GM23338 (cell line): Measurements from ENCODE around the gene DOP1A. TPM values are rescaled to one million over a fixed set of nuclear protein-coding genes. Genes with fewer than 3 reads are reported as not detected.

Experiments used
- ATAC-seq: fragments of 200-7000 bp; cut with Tn5 transposase; 3 replicates; pipeline ENCODE4 v1.9.1; 2020
- DNase-seq: peaks from one replicate; pipeline ENCODE4 v3.0.0-alpha.2; 2015; ENCODE audit warnings: low spot score
- H2AFZ ChIP-seq: fragments of 200-600 bp; sonication (generic); 2 replicates; pipeline ENCODE4 v1.8.0; 2016; ENCODE audit warnings: antibody characterized with exemption, mild to moderate bottlenecking, moderate library complexity
- H3F3A ChIP-seq: fragments of 200-600 bp; sonication (generic); replicated peaks from 2 replicates; pipeline ENCODE4 v1.8.0; 2017; ENCODE audit warnings: antibody characterized with exemption, mixed run types, low read depth
- H3K27ac ChIP-seq: fragments of 200-600 bp; sonication (generic); 2 replicates; pipeline ENCODE4 v1.6.1; 2016; ENCODE audit warnings: low read depth
- H3K27me3 ChIP-seq: fragments of 200-600 bp; sonication (generic); 2 replicates; pipeline ENCODE4 v1.8.0; 2016; ENCODE audit warnings: mild to moderate bottlenecking, mixed run types, moderate library complexity; ENCODE audit not compliant: insufficient read depth
- H3K36me3 ChIP-seq: fragments of 200-600 bp; sonication (generic); 2 replicates; pipeline ENCODE4 v1.8.0; 2016; ENCODE audit warnings: mild to moderate bottlenecking; ENCODE audit not compliant: insufficient read depth
- H3K4me1 ChIP-seq: fragments of 200-600 bp; sonication (generic); 2 replicates; pipeline ENCODE4 v1.8.0; 2016; ENCODE audit warnings: mild to moderate bottlenecking, moderate library complexity; ENCODE audit not compliant: insufficient read depth
- H3K4me2 ChIP-seq: fragments of 200-600 bp; sonication (generic); 2 replicates; pipeline ENCODE4 v1.7.1; 2017; ENCODE audit warnings: mixed run types
- H3K4me3 ChIP-seq: fragments of 200-600 bp; sonication (generic); 2 replicates; pipeline ENCODE4 v1.6.1; 2016; ENCODE audit warnings: mixed run types
- H3K79me2 ChIP-seq: fragments of 200-600 bp; sonication (generic); replicated peaks from 2 replicates; pipeline ENCODE4 v1.8.0; 2017; ENCODE audit warnings: mild to moderate bottlenecking; ENCODE audit not compliant: insufficient read depth
- H3K9me2 ChIP-seq: fragments of 200-600 bp; sonication (generic); 2 replicates; pipeline ENCODE4 v1.8.0; 2017; ENCODE audit not compliant: insufficient read depth
- H4K20me1 ChIP-seq: fragments of 200-600 bp; sonication (generic); replicated peaks from 2 replicates; pipeline ENCODE4 v1.8.0; 2017; ENCODE audit warnings: mild to moderate bottlenecking; ENCODE audit not compliant: insufficient read depth
- H3K27ac Mint-ChIP-seq: 2 replicates; pipeline ENCODE4 v1.8.0; 2020; ENCODE audit warnings: inconsistent platforms, mild to moderate bottlenecking, moderate library complexity, mixed read lengths
- H3K27me3 Mint-ChIP-seq: 3 replicates; pipeline ENCODE4 v1.8.0; 2022; ENCODE audit warnings: low read depth, mild to moderate bottlenecking, moderate library complexity, mixed read lengths, inconsistent platforms; ENCODE audit not compliant: insufficient read depth, poor library complexity
- H3K36me3 Mint-ChIP-seq: 3 replicates; pipeline ENCODE4 v1.8.0; 2021; ENCODE audit warnings: low read depth, mild to moderate bottlenecking, inconsistent platforms, moderate library complexity, mixed read lengths
- H3K4me1 Mint-ChIP-seq: 3 replicates; pipeline ENCODE4 v1.8.0; 2020; ENCODE audit warnings: mild to moderate bottlenecking, inconsistent platforms, mixed read lengths
- H3K4me3 Mint-ChIP-seq: 3 replicates; pipeline ENCODE4 v1.8.0; 2021; ENCODE audit warnings: moderate library complexity, mild to moderate bottlenecking, inconsistent platforms, mixed read lengths
- H3K9me3 Mint-ChIP-seq: 3 replicates; pipeline ENCODE4 v1.8.0; 2020; ENCODE audit warnings: moderate library complexity, mild to moderate bottlenecking, inconsistent platforms, mixed read lengths
- CREB1 ChIP-seq: fragments of 250-450 bp; sonication (Bioruptor Pico); IDR thresholded peaks from 2 replicates; pipeline ENCODE4 v1.5.0; 2020; ENCODE audit warnings: low read depth, mild to moderate bottlenecking, moderate library complexity
- ETS1 ChIP-seq: IDR thresholded peaks from 2 replicates; pipeline ENCODE4 v1.6.1; 2016; ENCODE audit warnings: antibody characterized with exemption
- EZH2 ChIP-seq: fragments of 200-600 bp; sonication (generic); IDR thresholded peaks from one replicate; pipeline ENCODE4 v1.8.0; 2017; ENCODE audit warnings: antibody characterized with exemption, mild to moderate bottlenecking, low read depth; ENCODE audit not compliant: unreplicated experiment
- EZH2phosphoT487 ChIP-seq: fragments of 200-600 bp; sonication (generic); IDR thresholded peaks from one replicate; pipeline ENCODE4 v1.8.1; 2018; ENCODE audit warnings: antibody characterized with exemption; ENCODE audit not compliant: unreplicated experiment
- NANOG ChIP-seq: IDR thresholded peaks from 2 replicates; pipeline ENCODE4 v1.6.1; 2016; ENCODE audit warnings: antibody characterized with exemption, borderline replicate concordance
- POLR2AphosphoS5 ChIP-seq: IDR thresholded peaks from 2 replicates; pipeline ENCODE4 v1.6.1; 2016; ENCODE audit warnings: antibody characterized with exemption, low read depth
- REST ChIP-seq: IDR thresholded peaks from one replicate; pipeline ENCODE4 v1.6.1; 2018; ENCODE audit warnings: antibody characterized with exemption; ENCODE audit not compliant: unreplicated experiment
- STAT1 ChIP-seq: IDR thresholded peaks from one replicate; pipeline ENCODE4 v1.6.1; 2016; ENCODE audit warnings: antibody characterized with exemption; ENCODE audit not compliant: unreplicated experiment
- ZNF114 ChIP-seq: fragments of 250-450 bp; sonication (Bioruptor Pico); IDR thresholded peaks from 2 replicates; pipeline ENCODE4 v1.5.0; 2020; ENCODE audit warnings: mild to moderate bottlenecking, moderate library complexity
- ZNF331 ChIP-seq: fragments of 250-450 bp; sonication (Bioruptor Pico); IDR thresholded peaks from 2 replicates; pipeline ENCODE4 v1.5.0; 2020; ENCODE audit warnings: low read depth, mild to moderate bottlenecking, moderate library complexity
- ZNF462 ChIP-seq: fragments of 250-450 bp; sonication (Bioruptor Pico); IDR thresholded peaks from 2 replicates; pipeline ENCODE4 v1.5.0; 2020; ENCODE audit warnings: mild to moderate bottlenecking, moderate library complexity
- polyA plus RNA-seq: library from polyadenylated mRNA; unstranded; fragments of >200 nt; fragmentation: Nextera tagmentation; extraction: Ambion mirVana; gene quantifications from 2 replicates; pipeline ENCODE4 v1.2.1, GENCODE V29; 2016
- total RNA-seq: library from RNA; depleted of rRNA; stranded (reverse); fragments of >200 nt; shearing (Covaris generic); gene quantifications from 2 replicates; pipeline ENCODE4 v1.2.3, GENCODE V29; 2014

DOP1A gene
- total and polyA plus RNA-seq, 2 experiments from 2014 or later, result 3.9 to 18.6 TPM

- no peak for TF ChIP-seq ZNF462 (CRISPR knock-in tag)
- no peak for TF ChIP-seq EZH2
- no peak for TF ChIP-seq ETS1
Observed at GRCh38 chr6:83119742-83120300, 52.4 kb downstream of the DOP1A start (continued).

GRCh38 chr6:83124553-83124952 is 57.1 kb downstream of the DOP1A start:
- Mint-ChIP-seq H3K4me3 (no peak overlapping the region), H3K27me3 (no peaks in the 10 kb centered on the region), H3K9me3 (no peaks in the 10 kb centered on the region), H3K4me1 (peaks cover 16% of the 10 kb centered on the region), H3K27ac (peak overlapping the region; percentile 33), H3K36me3 (peaks cover 26% of the 10 kb centered on the region)
- H3K27me3 ChIP-seq, result no peaks in the 10 kb centered on the region
- no peaks in the 10 kb centered on the region for H3F3A ChIP-seq
- no peak overlapping the region for H3K4me2 ChIP-seq
- H3K4me3 ChIP-seq, result no peak overlapping the region
- H3K79me2 ChIP-seq, result no peaks in the 10 kb centered on the region
- no peaks in the 10 kb centered on the region for H3K9me2 ChIP-seq
- no peak overlapping the region for H3K27ac ChIP-seq
- ATAC-seq, result no peak
- no peaks in the 10 kb centered on the region for H4K20me1 ChIP-seq
- H2AFZ ChIP-seq, result no peak overlapping the region
- peaks cover 18% of the 10 kb centered on the region for H3K36me3 ChIP-seq
- H3K4me1 ChIP-seq, result peaks cover 24% of the 10 kb centered on the region
- DNase-seq, result no peak
- TF ChIP-seq REST, result no peak
- no peak for TF ChIP-seq POLR2AphosphoS5
- TF ChIP-seq NANOG, result no peak
- no peak for TF ChIP-seq EZH2
- TF ChIP-seq EZH2phosphoT487, result no peak
- TF ChIP-seq STAT1, result no peak
- no peak for TF ChIP-seq ZNF331 (CRISPR knock-in tag)
- TF ChIP-seq ETS1, result no peak
- TF ChIP-seq ZNF114 (CRISPR knock-in tag), result no peak
- no peak for TF ChIP-seq CREB1 (CRISPR knock-in tag)
